GM19240 (cell line): ENCODE measurements around the gene TMEM204.

Experiments used
- DNase-seq: peaks from one replicate; pipeline ENCODE4 v3.0.0; 2011; ENCODE audit warnings: low spot score; ENCODE audit not compliant: insufficient read length

The TMEM204 gene

GRCh38 chr16:1520461-1520860 lies 13.0 kb upstream of the TMEM204 start:
- no peak for DNase-seq

- DNase-seq = no peak
Measured at GRCh38 chr16:1523581-1524245, 9.8 kb upstream of the TMEM204 start.

- DNase-seq = no peak
Measured at GRCh38 chr16:1524366-1524765, 9.1 kb upstream of the TMEM204 start.

GRCh38 chr16:1525871-1526607 lies 7.4 kb upstream of the TMEM204 start:
- DNase-seq = no peak

DNA sequence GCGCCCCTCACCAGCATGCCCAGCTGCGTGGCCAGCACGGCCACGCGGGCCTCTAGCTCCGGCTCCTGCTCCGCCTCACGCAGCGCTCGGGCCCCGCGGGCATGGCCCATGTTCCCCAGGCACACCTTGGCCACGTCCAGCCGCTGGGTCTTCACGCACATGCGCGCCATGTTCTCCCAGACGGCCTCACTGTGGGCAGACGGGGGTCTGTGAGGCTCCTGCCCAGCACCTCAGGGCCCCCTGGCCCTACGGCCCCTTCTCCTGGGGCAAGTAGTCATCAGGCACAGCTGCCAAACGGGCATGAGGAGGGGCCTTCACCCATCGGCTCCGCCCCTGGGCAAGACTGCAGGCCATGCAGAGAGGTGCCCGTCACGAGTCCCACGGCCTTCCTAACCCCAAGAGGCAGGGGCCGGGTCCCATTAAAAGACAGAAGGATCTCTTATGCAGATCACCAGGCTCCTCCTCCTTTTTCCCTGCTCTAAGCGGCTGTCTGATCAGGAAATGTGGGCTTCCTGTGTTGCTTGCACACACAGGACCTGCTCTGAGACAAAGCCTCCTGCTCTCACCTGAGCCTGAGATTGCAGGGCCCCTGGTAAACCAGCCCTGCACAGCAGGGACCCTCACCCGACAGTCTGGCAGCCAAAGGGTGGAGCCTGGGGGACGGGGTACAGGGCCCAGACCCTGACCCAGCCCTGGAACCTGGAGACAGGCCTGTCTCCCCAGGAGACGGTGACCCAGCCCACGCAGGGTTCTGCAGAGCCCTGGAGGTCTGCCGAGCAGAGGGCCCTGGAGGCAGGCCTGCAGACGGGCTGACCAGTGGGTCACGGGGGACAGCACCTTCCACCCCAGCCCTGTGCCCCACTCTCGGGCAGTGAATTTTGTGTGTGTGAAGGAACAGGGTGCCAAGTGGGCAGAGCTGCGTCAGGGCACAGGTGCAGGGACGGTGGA lies 6.6 kb upstream of the TMEM204 start:
- no peak for DNase-seq

DNA sequence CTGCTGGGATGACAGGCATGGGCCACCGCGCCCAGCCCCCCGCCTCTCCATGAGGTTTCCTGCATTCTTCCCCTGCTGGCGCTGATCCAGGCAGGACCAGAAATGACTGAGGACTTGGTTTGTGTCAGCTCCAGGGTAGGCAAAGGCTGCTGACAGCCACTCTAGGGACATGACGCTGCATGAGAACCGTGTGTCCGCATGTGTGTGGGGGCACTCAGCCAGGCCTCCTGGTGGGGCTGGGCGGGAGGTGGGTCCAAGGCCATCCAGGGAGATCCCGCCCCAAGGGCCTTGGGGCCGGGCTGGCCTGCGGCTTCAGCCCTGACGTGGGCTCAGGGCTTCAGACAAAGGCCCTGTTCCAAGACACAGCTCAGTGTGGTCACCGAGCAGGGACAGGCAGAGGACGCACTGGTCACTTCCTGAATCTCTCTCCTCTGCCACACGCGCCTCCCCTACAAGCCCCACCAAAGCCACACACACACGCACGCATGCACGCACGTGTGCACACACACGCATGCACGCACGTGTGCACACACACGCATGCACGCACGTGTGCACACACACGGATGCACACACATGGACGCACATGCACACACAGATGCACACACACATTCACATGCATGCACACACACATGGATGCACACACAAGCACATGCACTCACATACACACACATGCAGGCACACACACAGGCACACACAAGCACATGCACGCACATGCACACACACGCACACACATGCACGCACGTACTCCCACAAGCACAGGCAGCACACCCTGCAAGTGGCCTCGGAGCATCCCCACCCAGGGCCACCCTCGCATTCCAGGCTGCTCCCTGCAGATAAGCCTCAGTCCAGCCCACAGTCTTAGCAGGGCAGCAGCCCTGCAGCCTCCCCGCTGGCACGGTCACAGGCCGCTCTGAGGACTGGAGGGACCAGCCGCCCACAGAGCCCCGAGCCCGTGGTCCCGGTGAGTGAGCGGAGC lies 5.3 kb upstream of the TMEM204 start:
- DNase-seq = no peak

DNA sequence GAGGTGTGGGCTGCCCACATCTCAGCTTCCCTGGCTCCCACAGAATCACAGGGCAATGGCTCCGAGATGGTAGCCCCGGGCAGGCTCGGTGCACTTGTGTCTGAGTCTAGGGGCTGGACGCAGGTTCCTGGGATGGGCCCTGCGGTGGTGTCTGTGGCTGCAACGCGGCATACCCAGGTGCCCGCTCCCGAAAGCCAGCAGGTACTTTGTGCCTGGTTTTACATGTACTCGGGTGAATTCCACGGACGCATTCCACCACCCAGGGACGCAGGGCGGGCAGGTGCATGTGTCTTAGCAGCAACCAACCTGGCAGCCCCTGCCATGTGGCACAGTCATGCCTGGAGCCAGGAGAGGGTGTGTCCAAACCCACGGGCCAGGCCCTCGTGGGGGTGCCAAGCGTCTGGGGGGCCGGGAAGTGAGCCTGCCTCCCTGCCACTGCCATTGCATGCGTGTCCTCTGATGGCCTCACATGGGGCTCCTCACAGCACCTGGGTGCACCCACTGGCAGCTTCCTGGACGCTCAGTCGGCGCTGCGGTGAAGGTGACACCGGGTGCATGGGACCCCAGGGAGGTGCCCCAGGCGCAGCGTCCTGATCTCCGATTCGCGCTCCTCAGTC lies 4.4 kb upstream of the TMEM204 start:
- no peak for DNase-seq

GRCh38 chr16:1530349-1530882 lies 3.0 kb upstream of the TMEM204 start:
- DNase-seq = no peak

GRCh38 chr16:1530883-1531637 lies 2.4 kb upstream of the TMEM204 start:
- DNase-seq = no peak

GRCh38 chr16:1531638-1531910 lies 1.9 kb upstream of the TMEM204 start:
- DNase-seq = no peak

GRCh38 chr16:1532081-1532760 lies 1.2 kb upstream of the TMEM204 start:
- DNase-seq = no peak

GRCh38 chr16:1532771-1533170 lies 695 bp upstream of the TMEM204 start:
- DNase-seq = no peak

GRCh38 chr16:1534021-1535020 lies 855 bp downstream of the TMEM204 start:
- no peak for DNase-seq

DNA sequence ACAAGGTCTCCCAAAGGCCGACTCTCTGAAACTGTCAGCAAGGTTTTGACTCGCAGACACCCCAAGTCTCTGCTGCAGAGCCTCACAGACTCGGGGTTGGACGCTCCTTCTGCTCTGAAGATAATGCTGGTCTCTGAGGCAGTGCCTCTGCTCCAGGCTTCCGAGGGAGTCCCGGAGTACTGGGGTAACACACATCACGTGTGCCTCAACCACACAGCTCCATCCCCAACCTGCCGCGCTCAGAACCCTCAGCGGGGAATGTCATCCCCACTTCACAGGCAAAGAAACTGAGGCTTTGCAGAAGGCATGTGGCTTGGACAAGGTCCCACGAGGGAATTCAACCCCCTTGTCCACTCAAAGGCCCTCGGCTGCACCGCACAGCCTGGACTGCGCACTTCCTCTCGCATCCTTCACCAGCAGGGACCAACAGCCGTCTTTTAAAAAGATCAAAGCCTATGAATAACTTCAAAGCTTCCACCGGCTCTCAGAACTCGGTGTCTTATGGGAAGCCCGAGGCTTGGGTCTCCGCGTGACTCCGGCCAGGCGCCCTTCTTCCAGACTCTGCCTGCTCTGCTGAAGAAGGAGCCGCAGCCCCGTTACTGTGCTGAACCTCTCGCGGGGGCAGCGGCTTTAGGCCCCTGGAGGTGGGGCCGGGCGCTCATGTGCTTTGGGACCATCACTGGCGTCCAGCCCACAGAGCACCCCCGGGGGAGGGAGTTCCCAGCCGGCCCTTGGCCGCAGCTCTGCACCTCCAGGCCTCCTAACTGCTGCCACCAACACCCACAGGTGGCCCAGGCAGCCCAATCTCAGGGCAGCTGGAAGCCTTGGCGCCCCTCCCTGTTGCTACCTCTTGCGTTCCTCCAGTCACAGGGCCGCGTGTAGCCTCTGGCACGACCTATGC lies 2.2 kb downstream of the TMEM204 start:
- DNase-seq = no peak

GRCh38 chr16:1536601-1537000 lies 3.1 kb downstream of the TMEM204 start:
- no peak for DNase-seq

DNA sequence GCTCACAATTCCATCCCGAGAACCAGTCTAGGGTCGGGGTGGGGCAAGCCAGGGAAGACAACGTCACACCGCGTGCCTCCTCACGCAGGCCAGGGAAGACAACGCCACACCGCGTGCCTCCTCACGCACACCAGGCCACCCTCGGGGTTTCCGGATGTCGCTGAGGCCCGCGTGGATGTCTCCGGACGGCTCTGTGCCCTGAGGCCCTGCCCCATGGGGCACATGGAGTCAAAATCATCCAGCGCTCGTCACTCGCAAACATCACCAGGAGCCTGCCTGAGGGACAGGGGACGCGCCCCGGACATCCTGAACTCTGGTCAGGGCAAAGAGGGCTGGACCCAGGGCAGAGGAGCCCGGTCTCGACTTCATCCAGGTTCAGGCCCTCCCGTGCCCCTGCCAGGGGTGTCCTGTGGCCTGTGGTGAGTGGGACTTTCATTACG lies 3.7 kb downstream of the TMEM204 start:
- DNase-seq = no peak
